Ishikawa (cell line): ENCODE measurements around the gene AP3S2.

Experiments used
- CEBPB ChIP-seq: IDR thresholded peaks from 2 replicates; pipeline ENCODE4 v1.6.1; 2012
- EGR1 ChIP-seq: IDR thresholded peaks from 2 replicates; pipeline ENCODE4 v1.6.1; 2012
- YY1 ChIP-seq: IDR thresholded peaks from 2 replicates; pipeline ENCODE4 v1.6.1; 2012; ENCODE audit warnings: low read depth
- TF ChIP-seq, protein P1 (sequence below): IDR thresholded peaks from 2 replicates; pipeline ENCODE4 v1.6.1; 2012; ENCODE audit warnings: low read depth, mild to moderate bottlenecking

DNA sequence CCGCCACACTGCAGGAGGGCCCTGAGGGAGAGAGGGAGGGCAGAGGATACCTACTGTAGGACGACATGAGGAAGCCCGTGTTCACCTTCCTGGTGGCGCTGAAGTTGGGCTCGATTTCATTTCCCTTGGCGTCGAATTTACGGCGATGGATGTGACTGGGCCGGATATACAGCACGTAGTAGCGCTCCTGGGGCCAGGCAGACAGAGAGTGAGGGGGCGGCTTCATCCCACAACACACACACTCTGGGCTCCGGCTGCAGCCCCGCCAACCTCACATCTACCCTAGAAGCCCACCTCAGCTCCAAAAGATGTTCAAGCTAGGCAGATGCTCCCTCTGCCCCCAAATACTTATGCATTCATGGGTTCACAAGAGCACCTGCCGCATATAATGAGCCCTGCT lies 14.4 kb upstream of the AP3S2 start:
- no peak for TF ChIP-seq YY1
- no peak for TF ChIP-seq EGR1
- TF ChIP-seq CEBPB: no peak
- TF ChIP-seq, protein P1, sequence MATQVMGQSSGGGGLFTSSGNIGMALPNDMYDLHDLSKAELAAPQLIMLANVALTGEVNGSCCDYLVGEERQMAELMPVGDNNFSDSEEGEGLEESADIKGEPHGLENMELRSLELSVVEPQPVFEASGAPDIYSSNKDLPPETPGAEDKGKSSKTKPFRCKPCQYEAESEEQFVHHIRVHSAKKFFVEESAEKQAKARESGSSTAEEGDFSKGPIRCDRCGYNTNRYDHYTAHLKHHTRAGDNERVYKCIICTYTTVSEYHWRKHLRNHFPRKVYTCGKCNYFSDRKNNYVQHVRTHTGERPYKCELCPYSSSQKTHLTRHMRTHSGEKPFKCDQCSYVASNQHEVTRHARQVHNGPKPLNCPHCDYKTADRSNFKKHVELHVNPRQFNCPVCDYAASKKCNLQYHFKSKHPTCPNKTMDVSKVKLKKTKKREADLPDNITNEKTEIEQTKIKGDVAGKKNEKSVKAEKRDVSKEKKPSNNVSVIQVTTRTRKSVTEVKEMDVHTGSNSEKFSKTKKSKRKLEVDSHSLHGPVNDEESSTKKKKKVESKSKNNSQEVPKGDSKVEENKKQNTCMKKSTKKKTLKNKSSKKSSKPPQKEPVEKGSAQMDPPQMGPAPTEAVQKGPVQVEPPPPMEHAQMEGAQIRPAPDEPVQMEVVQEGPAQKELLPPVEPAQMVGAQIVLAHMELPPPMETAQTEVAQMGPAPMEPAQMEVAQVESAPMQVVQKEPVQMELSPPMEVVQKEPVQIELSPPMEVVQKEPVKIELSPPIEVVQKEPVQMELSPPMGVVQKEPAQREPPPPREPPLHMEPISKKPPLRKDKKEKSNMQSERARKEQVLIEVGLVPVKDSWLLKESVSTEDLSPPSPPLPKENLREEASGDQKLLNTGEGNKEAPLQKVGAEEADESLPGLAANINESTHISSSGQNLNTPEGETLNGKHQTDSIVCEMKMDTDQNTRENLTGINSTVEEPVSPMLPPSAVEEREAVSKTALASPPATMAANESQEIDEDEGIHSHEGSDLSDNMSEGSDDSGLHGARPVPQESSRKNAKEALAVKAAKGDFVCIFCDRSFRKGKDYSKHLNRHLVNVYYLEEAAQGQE: no peak
